Mesodermal cell (in vitro differentiated cells): ENCODE data around the gene MDFI.

Source experiments
- H3K27ac ChIP-seq: 2 replicates; pipeline ENCODE4 v1.7.0; 2013; ENCODE audit warnings: mild to moderate bottlenecking, low read depth, low read length, moderate library complexity; ENCODE audit not compliant: severe bottlenecking
- H3K36me3 ChIP-seq: 2 replicates; pipeline ENCODE4 v1.7.1; 2013; ENCODE audit warnings: mild to moderate bottlenecking, low read length, moderate library complexity; ENCODE audit not compliant: control insufficient read depth, insufficient read depth
- H3K4me1 ChIP-seq: one replicate; pipeline ENCODE4 v1.7.1; 2013; ENCODE audit warnings: mild to moderate bottlenecking, low read length; ENCODE audit not compliant: insufficient read depth, control insufficient read depth, poor library complexity, severe bottlenecking
- H3K4me3 ChIP-seq: 2 replicates; pipeline ENCODE4 v1.7.0; 2013; ENCODE audit warnings: low read length, control low read depth, mild to moderate bottlenecking; ENCODE audit not compliant: insufficient read depth, poor library complexity, severe bottlenecking; ENCODE audit errors: extremely low read depth
- H3K9me3 ChIP-seq: 2 replicates; pipeline ENCODE4 v1.7.1; 2013; ENCODE audit warnings: mild to moderate bottlenecking, low read length, moderate library complexity; ENCODE audit not compliant: control insufficient read depth
- WGBS, 2 experiments: methylation state at CpG; one replicate each; pipeline ENCODE4 v1.1.5; 2013; ENCODE audit warnings: missing lambda C conversion rate in 2 of 2; ENCODE audit not compliant: insufficient coverage in 2 of 2; 5-methylcytosine and 5-hydroxymethylcytosine counted together

The MDFI gene

GRCh38 chr6:41642960-41643898 lies 5.0 kb downstream of the MDFI start:
- Histone ChIP-seq H3K4me3 (peak overlapping the region; percentile 1), H3K9me3 (no peaks in the 10 kb centered on the region), H3K4me1 (peaks cover 67% of the 10 kb centered on the region), H3K27ac (peak overlapping the region; percentile 25), H3K36me3 (peaks cover 87% of the 10 kb centered on the region)
- 82 to 83% methylated on average over 3 to 4 of the region's 10 CpGs for WGBS, 2 experiments

DNA sequence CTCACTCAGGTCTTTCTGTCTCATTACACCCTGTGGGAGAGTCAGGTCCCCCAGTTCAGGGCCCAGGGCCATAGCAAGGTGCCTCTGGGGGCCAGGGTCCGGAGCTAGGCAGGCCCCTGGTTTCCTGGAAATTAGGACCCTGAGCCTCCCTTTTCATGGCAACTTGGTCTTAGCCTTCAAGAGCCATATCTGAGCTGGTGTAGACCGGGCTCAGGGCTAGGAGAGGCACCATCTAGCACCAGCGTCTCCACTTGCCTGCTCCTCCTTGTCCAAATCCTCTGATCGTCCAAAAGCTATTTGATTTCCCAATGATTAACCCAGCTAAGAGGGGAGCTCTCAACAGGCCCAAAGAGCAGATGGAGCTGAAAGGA lies 5.6 kb downstream of the MDFI start:
- Histone ChIP-seq H3K9me3 (no peaks in the 10 kb centered on the region), H3K36me3 (peaks cover 94% of the 10 kb centered on the region), H3K4me3 (no peak overlapping the region), H3K27ac (peak overlapping the region; percentile 23), H3K4me1 (peaks cover 67% of the 10 kb centered on the region)
- WGBS, 2 experiments = 77 to 92% methylated on average over 2 to 4 of the region's 4 CpGs

DNA sequence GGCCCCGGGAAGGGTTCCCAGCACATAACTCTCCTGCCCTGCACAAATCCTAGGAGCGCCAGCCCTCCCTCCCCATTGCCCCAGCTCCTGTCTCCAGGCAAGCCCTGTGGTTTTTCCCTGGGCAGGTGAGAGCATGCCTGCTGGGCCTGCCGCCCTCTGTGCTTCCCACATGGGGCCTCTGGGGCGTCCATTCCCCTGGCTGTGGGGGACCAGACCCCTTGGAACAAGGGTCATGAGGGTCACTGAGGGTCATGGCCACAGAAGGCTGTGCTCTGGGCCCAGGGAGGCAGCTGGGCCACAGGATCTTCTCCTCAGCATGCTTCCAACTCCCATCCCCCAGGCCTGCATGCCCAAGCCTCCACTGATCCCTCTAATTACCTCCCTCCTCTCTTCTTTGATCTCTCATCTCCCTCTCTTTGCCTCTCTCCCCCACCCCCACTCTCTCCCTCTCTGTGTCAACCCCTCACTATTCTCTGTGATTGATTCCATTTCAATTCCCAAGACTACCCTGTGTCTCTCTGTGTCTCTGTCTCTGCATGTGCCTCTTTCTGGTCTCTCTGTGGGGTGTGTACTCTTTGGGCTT lies 6.1 kb downstream of the MDFI start:
- Histone ChIP-seq H3K27ac (no peak overlapping the region), H3K36me3 (peaks cover 95% of the 10 kb centered on the region), H3K4me3 (no peak overlapping the region), H3K9me3 (no peaks in the 10 kb centered on the region), H3K4me1 (peaks cover 66% of the 10 kb centered on the region)
- WGBS, 2 experiments = 32 to 50% methylated on average over 3 to 4 of the region's 4 CpGs

DNA sequence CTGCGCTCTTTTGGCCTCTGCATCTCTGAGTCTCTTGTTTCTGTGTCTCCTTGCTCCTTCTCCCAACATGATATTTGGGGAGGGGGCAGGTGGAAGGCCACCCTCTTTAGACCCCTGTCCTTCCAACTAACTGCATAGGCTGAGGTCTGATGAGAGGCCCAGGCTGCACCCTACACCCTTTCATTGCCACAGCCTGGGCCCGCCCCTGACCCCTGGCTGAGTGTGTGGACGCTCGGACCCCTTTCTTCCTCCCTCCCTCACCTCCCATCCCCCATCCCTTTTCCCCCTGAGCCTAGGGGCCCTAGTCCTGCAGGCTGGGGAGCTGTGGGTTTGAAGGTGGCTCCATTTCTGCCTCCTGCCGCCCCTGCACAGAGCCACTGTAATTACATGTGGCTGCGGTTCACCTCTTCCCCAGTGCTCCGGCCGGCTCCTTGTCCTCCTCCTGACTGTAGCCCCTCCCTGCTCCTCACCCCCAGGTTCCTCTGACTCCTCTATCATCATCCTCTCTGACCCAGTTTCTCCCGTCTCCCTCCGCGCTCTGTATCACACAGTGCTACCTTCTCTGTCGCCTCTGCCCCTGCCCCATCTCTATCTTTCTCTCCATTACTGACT lies 6.8 kb downstream of the MDFI start:
- 47 to 52% methylated on average over 8 to 12 of the region's 12 CpGs for WGBS, 2 experiments
- H3K36me3 ChIP-seq = peaks cover 95% of the 10 kb centered on the region
- H3K4me3 ChIP-seq = no peak overlapping the region
- H3K9me3 ChIP-seq = no peaks in the 10 kb centered on the region
- H3K4me1 ChIP-seq = peaks cover 59% of the 10 kb centered on the region
- H3K27ac ChIP-seq = no peak overlapping the region

- 92 to 99% methylated on average over 8 to 12 of the region's 14 CpGs for WGBS, 2 experiments
- Histone ChIP-seq H3K27ac (no peak overlapping the region), H3K4me1 (peaks cover 48% of the 10 kb centered on the region), H3K36me3 (peaks cover 95% of the 10 kb centered on the region), H3K9me3 (no peaks in the 10 kb centered on the region), H3K4me3 (no peak overlapping the region)
Observed at GRCh38 chr6:41646026-41646795, 7.9 kb downstream of the MDFI start.

DNA sequence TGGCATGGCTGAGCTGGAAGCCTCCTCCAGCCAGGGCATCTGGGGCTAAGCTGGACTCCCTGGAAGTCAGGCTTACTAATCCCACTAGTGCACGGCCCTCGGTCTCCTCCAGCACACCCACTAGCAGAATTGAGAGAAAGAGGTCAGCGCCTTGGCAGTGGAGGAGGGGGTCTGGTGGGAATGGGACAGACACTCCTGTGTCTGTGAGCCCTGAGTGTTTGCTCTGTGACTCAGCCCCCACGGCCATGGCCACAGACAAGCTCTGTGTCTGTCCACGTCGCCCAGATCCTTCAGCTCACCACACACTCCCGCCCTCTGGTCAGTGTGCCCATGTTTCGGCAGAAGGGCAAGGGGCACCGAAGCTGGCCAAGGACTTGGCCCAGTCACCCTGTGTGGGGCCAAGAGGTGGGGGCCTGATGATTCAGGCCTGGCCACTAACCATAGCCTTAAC lies 8.8 kb downstream of the MDFI start:
- Histone ChIP-seq H3K9me3 (no peaks in the 10 kb centered on the region), H3K4me1 (peaks cover 39% of the 10 kb centered on the region), H3K27ac (no peak overlapping the region), H3K4me3 (no peak overlapping the region), H3K36me3 (peaks cover 95% of the 10 kb centered on the region)
- 92% methylated on average over 2 to 6 of the region's 9 CpGs for WGBS, 2 experiments

DNA sequence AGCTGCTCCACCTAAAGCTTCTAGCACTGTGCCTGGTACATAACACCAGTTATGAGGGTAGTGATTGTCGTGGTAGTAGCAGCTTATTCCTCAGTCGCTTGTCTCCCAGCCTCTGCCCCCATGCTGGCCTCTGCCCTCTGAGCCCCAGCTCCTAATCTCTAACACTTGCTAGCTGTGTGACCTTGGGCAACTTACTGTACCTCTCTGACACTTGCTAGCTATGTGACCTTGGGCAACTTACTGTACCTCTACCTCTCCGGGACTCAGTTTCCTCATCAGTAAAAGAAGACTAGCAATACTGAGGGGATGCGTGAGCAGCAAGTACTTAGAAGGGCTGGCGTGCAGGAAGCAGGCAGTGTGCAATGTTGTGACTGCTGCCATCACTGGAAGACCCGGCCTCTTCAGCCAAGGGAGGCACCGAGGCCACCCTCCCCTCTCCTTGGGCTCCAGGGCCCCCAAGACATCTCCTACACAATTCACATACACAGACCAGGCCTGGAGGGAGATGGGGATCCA lies 9.9 kb downstream of the MDFI start:
- Histone ChIP-seq H3K9me3 (no peaks in the 10 kb centered on the region), H3K27ac (no peak overlapping the region), H3K4me1 (peaks cover 31% of the 10 kb centered on the region), H3K4me3 (no peak overlapping the region), H3K36me3 (peaks cover 94% of the 10 kb centered on the region)
- WGBS, 2 experiments = 98 to 100% methylated on average over 3 to 5 of the region's 7 CpGs

DNA sequence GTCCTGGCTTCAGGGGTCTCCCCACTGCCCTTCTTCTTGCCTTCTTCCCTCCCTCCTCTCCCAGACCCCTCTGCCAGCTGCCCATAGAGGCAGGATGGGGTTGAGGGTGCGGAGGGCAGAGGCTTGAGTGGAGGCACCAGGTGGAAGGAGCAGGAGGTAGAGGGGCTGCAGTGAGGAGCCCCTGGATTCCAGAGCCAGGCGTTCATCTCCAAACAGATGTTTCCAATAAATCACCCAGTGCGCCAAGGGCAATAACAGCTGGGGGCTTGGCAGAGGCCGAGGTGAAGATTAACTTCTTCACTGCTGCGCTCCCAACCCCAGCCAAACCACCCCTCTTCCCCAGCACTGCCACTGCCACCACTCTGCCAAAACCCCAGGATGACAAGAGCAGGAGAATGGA lies 10.7 kb downstream of the MDFI start:
- peaks cover 97% of the 10 kb centered on the region for H3K36me3 ChIP-seq
- no peak overlapping the region for H3K4me3 ChIP-seq
- no peaks in the 10 kb centered on the region for H3K9me3 ChIP-seq
- 100% methylated on average over 2 to 3 of the region's 5 CpGs for WGBS, 2 experiments
- no peak overlapping the region for H3K27ac ChIP-seq
- H3K4me1 ChIP-seq = peaks cover 32% of the 10 kb centered on the region

DNA sequence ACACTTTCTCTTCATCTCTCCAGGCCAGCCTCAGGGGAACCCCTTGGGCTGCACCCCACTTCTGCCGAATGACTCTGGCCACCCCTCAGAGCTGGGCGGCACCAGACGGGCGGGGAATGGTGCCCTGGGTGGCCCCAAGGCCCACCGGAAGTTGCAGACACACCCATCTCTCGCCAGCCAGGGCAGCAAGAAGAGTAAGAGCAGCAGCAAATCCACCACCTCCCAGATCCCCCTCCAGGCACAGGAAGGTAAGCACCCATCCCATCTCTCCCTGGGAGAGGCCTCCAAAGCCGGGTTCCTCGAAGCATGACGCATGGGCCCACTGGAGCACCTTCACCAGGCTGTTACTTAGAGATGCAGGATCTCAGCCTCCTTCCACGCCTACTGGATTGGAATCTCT lies 11.3 kb downstream of the MDFI start:
- 90 to 96% methylated on average over 8 to 9 of the region's 10 CpGs for WGBS, 2 experiments
- Histone ChIP-seq H3K9me3 (no peaks in the 10 kb centered on the region), H3K27ac (no peak overlapping the region), H3K4me1 (peaks cover 30% of the 10 kb centered on the region), H3K36me3 (peaks cover 98% of the 10 kb centered on the region), H3K4me3 (no peak overlapping the region)

- Histone ChIP-seq H3K36me3 (peaks cover 95% of the 10 kb centered on the region), H3K4me1 (peaks cover 30% of the 10 kb centered on the region), H3K27ac (no peak overlapping the region), H3K4me3 (no peak overlapping the region), H3K9me3 (no peaks in the 10 kb centered on the region)
- 100% methylated on average over 1 of the region's 2 CpGs; no CpG with 5 or more reads in 1 of the 2 experiments for WGBS, 2 experiments
Observed at GRCh38 chr6:41650120-41650519, 11.9 kb downstream of the MDFI start.
